Stimulated activated CD8-positive, alpha-beta memory T cell treated with anti-CD3 and anti-CD28 coated beads, Interleukin-4, amount 100 ng/mL, for 4 hours (primary cell): ENCODE data around the gene ILKAP.

Source experiments
- DNase-seq, 2 donors: peaks; one replicate each; pipeline ENCODE4 v3.0.0-alpha.2; 2020; ENCODE audit warnings: low read depth in 2 of 2, low spot score in 1 of 2

Gene ILKAP

DNA sequence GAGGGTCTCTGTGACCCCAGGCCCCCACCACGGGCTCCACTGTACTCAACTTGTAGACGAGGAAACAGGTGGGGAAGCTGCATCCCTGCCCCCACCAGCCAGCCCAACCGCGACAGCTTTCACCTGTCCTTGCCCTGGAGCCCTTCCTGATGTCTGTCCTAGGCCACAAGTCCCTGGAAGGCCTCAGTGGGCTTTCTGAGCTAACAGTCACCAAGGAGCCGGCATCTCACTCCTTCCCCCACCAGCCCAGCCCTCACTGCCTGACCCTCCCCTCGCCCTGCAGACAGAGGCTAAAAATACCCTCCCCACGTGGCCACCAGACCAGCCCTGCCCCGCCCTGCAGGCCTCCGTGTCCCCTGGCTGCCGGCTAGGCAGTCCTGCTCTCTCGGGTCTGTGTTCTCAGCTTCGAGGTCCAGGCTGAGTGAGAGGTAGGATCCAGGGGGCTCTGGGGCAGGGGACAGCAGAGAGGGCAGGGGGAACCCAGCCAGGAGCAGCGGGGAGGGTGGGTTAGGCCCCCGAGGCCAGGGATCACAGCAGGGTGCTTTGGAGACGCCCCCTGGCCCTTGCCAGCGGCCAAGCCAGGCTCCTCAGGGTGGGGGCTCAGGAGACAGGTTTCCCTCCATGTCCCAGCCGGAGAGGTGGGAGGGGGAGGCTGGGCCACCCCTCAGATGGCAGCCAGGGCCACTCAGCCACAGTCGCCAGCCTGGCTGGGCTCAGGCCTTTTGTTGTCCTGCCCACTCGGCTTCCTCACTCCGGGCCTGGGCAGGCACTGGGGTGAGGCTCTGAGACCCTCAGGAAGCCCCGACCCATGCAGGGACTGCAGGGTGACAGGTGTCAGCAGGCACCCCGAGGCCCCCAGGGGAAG, 64.9 kb downstream of the ILKAP start, which contains the start of gene KLHL30:
Gene KLHL30 (plus strand): TSS at position 338 of the 865 bp plus-strand sequence. CDS start 2,087 bp downstream, outside the sequence.
- no peak for DNase-seq

GRCh38 chr2:238137885-238138284, 65.6 kb downstream of the ILKAP start:
- no peak for DNase-seq

DNA sequence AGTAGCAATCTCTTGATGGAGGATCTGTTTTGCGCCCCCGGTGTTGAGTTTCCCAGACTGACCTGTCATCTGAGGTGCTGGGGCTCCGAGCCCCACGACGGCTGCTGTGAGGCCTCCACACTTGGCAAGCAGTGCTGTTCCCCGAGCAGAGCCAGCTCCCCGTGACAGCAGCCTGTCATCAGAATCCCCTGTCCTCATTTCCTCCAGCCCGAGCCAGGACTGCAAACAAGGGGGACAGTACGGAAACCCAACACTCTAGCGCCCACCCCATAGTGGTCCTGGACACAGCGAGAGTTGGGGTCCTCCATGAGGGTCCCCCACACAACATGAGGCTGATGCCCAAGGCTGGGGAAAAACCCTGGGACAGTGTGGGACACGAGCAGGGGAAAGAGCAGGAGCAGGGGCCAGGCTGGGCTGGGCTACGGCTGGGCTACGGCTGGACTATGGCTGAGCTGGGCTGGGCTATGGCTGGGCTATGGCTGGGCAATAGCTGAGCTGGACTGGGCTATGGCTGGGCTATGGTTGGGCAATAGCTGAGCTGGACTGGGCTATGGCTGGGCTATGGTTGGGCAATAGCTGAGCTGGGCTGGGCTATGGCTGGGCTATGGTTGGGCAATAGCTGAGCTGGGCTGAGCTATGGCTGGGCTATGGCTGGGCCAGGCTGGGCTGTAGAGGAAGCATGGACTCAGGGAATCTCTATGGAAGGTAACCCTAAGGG, 66.5 kb downstream of the ILKAP start:
- no peak for DNase-seq

GRCh38 chr2:238135601-238136150, 67.8 kb downstream of the ILKAP start:
- no peak for DNase-seq

DNA sequence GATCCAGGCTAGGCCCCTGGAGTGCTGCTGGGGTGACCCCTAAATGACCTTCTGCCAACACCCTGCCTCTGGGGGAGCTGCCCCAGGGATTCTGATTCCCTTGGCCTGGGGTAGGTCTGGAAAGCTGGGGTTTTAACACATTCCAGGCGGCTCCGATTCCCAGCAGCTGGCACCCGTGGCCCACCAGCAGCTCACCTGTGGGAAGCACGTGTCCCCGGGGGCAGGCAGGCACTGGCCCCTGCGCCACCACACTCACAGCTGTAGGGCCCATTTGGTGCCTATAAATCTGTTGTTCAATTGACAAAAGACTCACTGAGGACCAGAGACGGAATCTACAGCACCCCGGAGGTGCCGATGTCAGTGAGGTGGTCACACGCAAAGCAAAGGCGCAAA, 69.1 kb downstream of the ILKAP start:
- DNase-seq = no peak

DNA sequence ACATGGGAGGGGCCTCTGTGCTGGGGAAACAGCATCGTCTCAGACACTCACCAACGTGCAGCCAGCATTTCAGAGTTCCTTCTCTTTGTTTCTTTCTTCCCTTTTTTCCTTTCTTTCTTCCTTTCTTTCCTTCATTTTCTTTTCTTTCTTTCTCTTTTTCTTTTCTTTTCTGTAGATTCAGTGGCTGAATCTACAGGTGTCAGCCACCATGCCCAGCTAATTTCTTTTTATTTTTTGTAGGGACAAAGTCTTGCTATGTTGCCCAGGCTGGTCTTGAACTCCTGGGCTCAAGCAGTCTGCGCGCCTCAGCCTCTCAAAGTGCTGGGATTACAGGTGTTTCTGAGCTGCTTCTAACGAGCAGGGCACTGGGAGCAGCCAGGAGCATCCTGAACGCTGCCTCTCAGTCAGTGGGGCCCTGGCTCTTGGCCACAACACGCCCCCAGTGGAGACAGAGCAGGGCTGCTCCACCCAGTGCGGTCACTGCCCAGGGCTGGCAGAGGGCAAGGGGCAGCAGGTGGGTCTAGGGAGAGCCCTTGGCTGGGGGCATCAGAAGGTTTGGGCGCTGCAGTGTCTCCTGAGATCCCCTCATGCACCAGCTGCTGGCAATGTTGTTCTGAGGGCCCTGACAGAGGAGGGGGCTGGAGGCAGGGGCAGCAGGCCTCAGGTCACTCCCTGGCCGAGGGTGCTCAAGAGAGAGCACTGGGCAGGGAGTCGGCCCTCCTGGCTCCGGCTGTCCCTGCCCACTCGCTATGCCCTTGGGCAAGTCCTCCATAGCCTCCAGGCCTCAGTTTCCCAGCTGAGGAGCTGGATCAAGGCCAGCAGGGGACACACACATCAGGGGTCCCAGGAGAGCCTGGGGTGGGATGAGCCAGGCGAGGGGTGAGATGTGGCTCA, 69.7 kb downstream of the ILKAP start:
- DNase-seq = no peak

- DNase-seq = no peak
These were observed 70.7 kb downstream of the ILKAP start for GRCh38 chr2:238132463-238133450.

DNA sequence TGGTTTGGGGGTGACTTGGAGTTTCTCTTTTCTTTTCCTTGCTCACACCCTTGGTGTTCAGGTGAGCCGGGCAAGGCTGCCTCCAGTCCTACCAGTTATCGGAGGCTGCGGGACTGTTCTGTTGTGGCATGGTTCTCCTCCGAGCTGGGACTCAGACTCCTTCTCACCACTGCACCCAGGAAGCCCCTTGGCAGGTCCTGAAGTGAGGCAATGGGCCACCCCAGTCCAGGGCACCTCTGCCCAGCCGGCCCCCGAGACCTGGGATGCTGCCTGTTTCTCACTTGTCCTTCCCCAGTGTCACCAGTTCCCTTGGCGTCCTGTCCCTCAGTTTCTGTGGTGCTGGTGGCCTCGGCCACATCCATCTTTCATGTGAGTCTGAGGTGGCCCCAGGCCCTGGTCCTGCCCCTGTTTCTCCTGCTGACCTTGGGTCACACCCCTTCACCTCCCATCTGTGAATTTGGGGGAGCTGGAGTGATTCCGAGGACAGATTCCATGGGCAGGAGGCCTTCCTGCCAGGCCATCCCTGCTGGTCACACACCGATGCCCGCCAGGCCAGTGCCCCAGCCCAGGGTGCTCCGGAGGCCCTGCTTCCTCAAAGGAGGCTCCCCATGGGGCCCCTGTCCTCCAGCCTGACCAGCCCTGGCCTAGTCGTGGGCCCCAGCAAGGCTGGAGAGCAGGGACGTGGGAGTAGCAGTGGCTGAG, 71.6 kb downstream of the ILKAP start:
- no peak for DNase-seq

- no peak for DNase-seq
These were observed 72.5 kb downstream of the ILKAP start for GRCh38 chr2:238130696-238131628.

- DNase-seq = no peak
These were observed 73.3 kb downstream of the ILKAP start for GRCh38 chr2:238130111-238130695.

- no peak for DNase-seq
These were observed 74.1 kb downstream of the ILKAP start for GRCh38 chr2:238129166-238130010.

- no peak for DNase-seq
These were observed 74.9 kb downstream of the ILKAP start for GRCh38 chr2:238128534-238129001.

DNA sequence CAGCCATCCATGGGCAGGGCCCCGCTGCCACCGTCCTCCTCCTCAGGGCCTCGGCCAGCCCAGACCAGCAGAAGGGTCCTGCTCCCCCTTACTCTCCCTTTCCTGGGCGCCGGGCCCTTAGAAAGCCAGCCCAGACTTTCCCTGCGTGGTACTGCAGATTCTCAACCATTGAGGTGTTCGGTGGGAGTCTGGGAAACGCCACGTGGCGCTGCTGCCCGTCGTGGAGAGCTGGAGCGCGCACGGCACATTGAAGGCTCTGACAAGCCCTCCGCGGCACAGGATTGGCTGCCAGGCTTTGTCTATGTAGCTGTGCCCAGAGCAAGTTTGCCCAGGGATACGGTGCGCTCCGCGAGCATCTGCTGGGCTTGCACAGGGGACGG, 75.4 kb downstream of the ILKAP start:
- DNase-seq = no peak

GRCh38 chr2:238127165-238128060, 76.1 kb downstream of the ILKAP start:
- DNase-seq = no peak

- no peak for DNase-seq
These were observed 76.7 kb downstream of the ILKAP start for GRCh38 chr2:238126775-238127164.

DNA sequence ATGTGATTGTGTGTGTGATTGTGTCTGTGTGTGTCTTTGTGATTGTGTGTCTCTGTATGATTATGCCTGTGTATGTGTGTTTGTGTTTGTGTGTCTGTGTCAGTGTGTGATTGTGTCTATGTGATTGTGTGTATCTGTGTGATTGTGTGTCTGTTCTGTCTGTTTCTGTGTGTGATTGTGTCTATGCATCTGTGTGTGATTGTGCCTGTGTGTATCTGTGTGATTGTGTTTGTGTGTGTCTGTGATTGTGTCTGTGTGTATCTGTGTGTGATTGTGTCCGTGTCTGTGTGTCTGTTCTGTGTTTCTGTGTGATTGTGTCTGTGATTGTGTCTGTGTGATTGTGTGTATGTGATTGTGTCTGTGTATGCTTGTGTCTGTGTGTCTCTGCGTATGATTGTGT, 77.2 kb downstream of the ILKAP start:
- no peak for DNase-seq
